SK-N-SH (cell line): ENCODE data around the gene FCHSD2. TPM values are rescaled to one million over a fixed set of nuclear protein-coding genes. Genes with fewer than 3 reads are reported as not detected.

Experiments
- CTCF ChIA-PET: fragments of 300-600, 350-600 bp; formaldehyde crosslinking; extraction: SDS; loops from one replicate; lab custom pipeline; 2021; lab: Yijun Ruan, JAX
- POLR2A ChIA-PET: fragments of 350-600 bp; sonication (Branson Sonifier 250); formaldehyde crosslinking; extraction: SDS; loops from one replicate; lab custom pipeline; 2020; ENCODE audit warnings: antibody characterized with exemption, inconsistent platforms; lab: Yijun Ruan, JAX
- DNase-seq: peaks from one replicate; pipeline ENCODE4 v3.0.0; 2012
- H2AFZ ChIP-seq: fragments of 200-600 bp; sonication (generic); 2 replicates; pipeline ENCODE4 v1.8.1; 2016; ENCODE audit warnings: antibody characterized with exemption, mild to moderate bottlenecking, low read depth
- H3F3A ChIP-seq: fragments of 200-600 bp; sonication (generic); replicated peaks from 2 replicates; pipeline ENCODE3; 2016; ENCODE audit warnings: antibody characterized with exemption, mild to moderate bottlenecking; ENCODE audit not compliant: insufficient read depth
- H3K27ac ChIP-seq, 2 experiments: fragments of 200-500 bp in 1 of 2; fragments of 200-600 bp in 1 of 2; sonication (Bioruptor generic) in 1 of 2; sonication (generic), shearing (Covaris generic) in 1 of 2; 2 replicates each; pipeline versions ENCODE4 v1.5.1 to v1.6.1; 2014 to 2016; ENCODE audit warnings: low read depth in 2 of 2, inconsistent platforms in 1 of 2, low read length in 1 of 2, mild to moderate bottlenecking in 1 of 2, mixed read lengths in 1 of 2
- H3K27me3 ChIP-seq: fragments of 200-600 bp; sonication (generic), shearing (Covaris generic); 2 replicates; pipeline ENCODE4 v1.6.1; 2016; ENCODE audit warnings: mixed run types; ENCODE audit not compliant: insufficient read depth
- H3K36me3 ChIP-seq, 2 experiments: fragments of 200-500 bp in 1 of 2; fragments of 200-600 bp in 1 of 2; sonication (Bioruptor generic) in 1 of 2; sonication (generic) in 1 of 2; replicated peaks in 1 of 2; 2 replicates each; pipeline versions ENCODE3 to v1.5.1; 2014 to 2016; ENCODE audit warnings: low read length in 1 of 2, mild to moderate bottlenecking in 1 of 2; ENCODE audit not compliant: insufficient read depth in 2 of 2, control insufficient read depth in 1 of 2
- H3K4me1 ChIP-seq, 2 experiments: fragments of 200-500 bp in 1 of 2; fragments of 200-600 bp in 1 of 2; sonication (Bioruptor generic) in 1 of 2; sonication (generic), shearing (Covaris generic) in 1 of 2; 2 replicates each; pipeline versions ENCODE4 v1.5.1 to v1.6.1; 2014 to 2016; ENCODE audit warnings: low read depth in 1 of 2, low read length in 1 of 2, mixed run types in 1 of 2; ENCODE audit not compliant: insufficient read depth in 2 of 2, control insufficient read depth in 1 of 2
- H3K4me2 ChIP-seq: fragments of 200-600 bp; sonication (generic), shearing (Covaris generic); 2 replicates; pipeline ENCODE4 v1.6.1; 2017; ENCODE audit warnings: mixed run types
- H3K4me3 ChIP-seq, 2 experiments: fragments of 200-500 bp in 1 of 2; fragments of 200-600 bp in 1 of 2; sonication (Bioruptor generic) in 1 of 2; sonication (generic), shearing (Covaris generic) in 1 of 2; 2 replicates each; pipeline versions ENCODE4 v1.5.1 to v1.8.1; 2014 to 2016; ENCODE audit warnings: low read depth in 2 of 2, inconsistent platforms in 1 of 2, low read length in 1 of 2, mild to moderate bottlenecking in 1 of 2, mixed read lengths in 1 of 2, moderate library complexity in 1 of 2
- H3K79me2 ChIP-seq: fragments of 200-600 bp; sonication (generic); 2 replicates; pipeline ENCODE4 v1.8.1; 2017; ENCODE audit warnings: mild to moderate bottlenecking; ENCODE audit not compliant: insufficient read depth
- H3K9ac ChIP-seq: fragments of 200-600 bp; sonication (generic); 2 replicates; pipeline ENCODE4 v1.6.1; 2017; ENCODE audit warnings: mixed run types
- H3K9me2 ChIP-seq: fragments of 200-600 bp; sonication (generic); 2 replicates; pipeline ENCODE4 v1.6.1; 2017; ENCODE audit warnings: mixed run types
- H3K9me3 ChIP-seq: fragments of 200-600 bp; sonication (generic); 2 replicates; pipeline ENCODE4 v1.6.1; 2017; ENCODE audit warnings: mixed run types, mild to moderate bottlenecking, moderate library complexity
- H4K20me1 ChIP-seq: fragments of 200-600 bp; sonication (generic); 2 replicates; pipeline ENCODE4 v1.6.1; 2017; ENCODE audit warnings: mild to moderate bottlenecking, mixed run types; ENCODE audit not compliant: insufficient read depth
- CTCF ChIP-seq: fragments of 200-600 bp; sonication (generic); IDR thresholded peaks from 2 replicates; pipeline ENCODE4 v1.6.1; 2017; ENCODE audit warnings: antibody characterized with exemption, mild to moderate bottlenecking, moderate library complexity
- ELF1 ChIP-seq: IDR thresholded peaks from 2 replicates; pipeline ENCODE4 v1.4.0; 2012
- FOSL2 ChIP-seq: IDR thresholded peaks from 2 replicates; pipeline ENCODE4 v1.4.0; 2012; ENCODE audit warnings: low read depth, mild to moderate bottlenecking, moderate library complexity, borderline replicate concordance
- FOXM1 ChIP-seq: IDR thresholded peaks from 2 replicates; pipeline ENCODE4 v1.4.0; 2012; ENCODE audit warnings: low read depth, mild to moderate bottlenecking
- GATA2 ChIP-seq: sonication (generic); formaldehyde crosslinking; IDR thresholded peaks from 2 replicates; pipeline ENCODE4 v1.5.0; 2020; ENCODE audit warnings: mild to moderate bottlenecking, missing genetic modification reagents
- MEF2A ChIP-seq: IDR thresholded peaks from 2 replicates; pipeline ENCODE4 v1.4.0; 2012; ENCODE audit warnings: low read depth, borderline replicate concordance
- MXI1 ChIP-seq: IDR thresholded peaks from 2 replicates; pipeline ENCODE4 v1.6.1; 2012; ENCODE audit warnings: mild to moderate bottlenecking, low read depth, low read length, improper control_type of control experiment
- NRF1 ChIP-seq: IDR thresholded peaks from 2 replicates; pipeline ENCODE4 v1.6.1; 2012; ENCODE audit warnings: low read depth, mild to moderate bottlenecking, low read length
- POLR2AphosphoS5 ChIP-seq: IDR thresholded peaks from 2 replicates; pipeline ENCODE4 v1.6.1; 2012; ENCODE audit warnings: low read depth, low read length
- RAD21 ChIP-seq: IDR thresholded peaks from 2 replicates; pipeline ENCODE4 v1.6.1; 2012; ENCODE audit warnings: mild to moderate bottlenecking, low read length
- RCOR1 ChIP-seq: fragments of 150-350 bp; IDR thresholded peaks from 2 replicates; pipeline ENCODE4 v1.6.1; 2017; ENCODE audit warnings: antibody characterized with exemption, low read length
- RXRA ChIP-seq: IDR thresholded peaks from 2 replicates; pipeline ENCODE4 v1.4.0; 2012; ENCODE audit warnings: low read depth, mild to moderate bottlenecking, borderline replicate concordance
- TAF1 ChIP-seq: IDR thresholded peaks from 2 replicates; pipeline ENCODE4 v1.6.1; 2012; ENCODE audit warnings: low read depth, mild to moderate bottlenecking, low read length, moderate library complexity, borderline replicate concordance
- TCF12 ChIP-seq: IDR thresholded peaks from 2 replicates; pipeline ENCODE4 v1.4.0; 2012
- TEAD4 ChIP-seq: IDR thresholded peaks from 2 replicates; pipeline ENCODE4 v1.4.0; 2012; ENCODE audit warnings: mild to moderate bottlenecking, borderline replicate concordance; ENCODE audit not compliant: insufficient read depth
- YY1 ChIP-seq: IDR thresholded peaks from 2 replicates; pipeline ENCODE4 v1.4.0; 2012; ENCODE audit warnings: low read depth, mild to moderate bottlenecking
- WGBS: methylation state at CpG from one replicate; pipeline ENCODE4 v1.1.6; 2017; ENCODE audit warnings: low lambda C conversion rate; 5-methylcytosine and 5-hydroxymethylcytosine counted together
- polyA plus RNA-seq, 3 experiments: library from polyadenylated mRNA; depleted of rRNA; stranded (reverse); fragments of >200 nt; gene quantifications; 2 replicates each; pipeline ENCODE4 v1.2.3, GENCODE V29; 2012
- TF ChIP-seq, protein P1 (sequence below): IDR thresholded peaks from 2 replicates; pipeline ENCODE4; 2012
- TF ChIP-seq, protein P2 (sequence below): IDR thresholded peaks from 2 replicates; pipeline ENCODE4 v1.6.1; 2012; ENCODE audit warnings: mild to moderate bottlenecking, low read depth, low read length, moderate library complexity

Gene FCHSD2
- polyA plus RNA-seq, 1 of the 3 experiments (the other 2 are of a cell fraction), result 10.4 TPM

- TF ChIP-seq CTCF (no peak), TEAD4 (no peak), POLR2AphosphoS5 (no peak), ELF1 (no peak), TCF12 (no peak), FOXM1 (no peak), TAF1 (no peak), YY1 (no peak), NRF1 (no peak), RAD21 (no peak), RCOR1 (no peak), FOSL2 (no peak), MEF2A (no peak)
- TF ChIP-seq, protein P1, sequence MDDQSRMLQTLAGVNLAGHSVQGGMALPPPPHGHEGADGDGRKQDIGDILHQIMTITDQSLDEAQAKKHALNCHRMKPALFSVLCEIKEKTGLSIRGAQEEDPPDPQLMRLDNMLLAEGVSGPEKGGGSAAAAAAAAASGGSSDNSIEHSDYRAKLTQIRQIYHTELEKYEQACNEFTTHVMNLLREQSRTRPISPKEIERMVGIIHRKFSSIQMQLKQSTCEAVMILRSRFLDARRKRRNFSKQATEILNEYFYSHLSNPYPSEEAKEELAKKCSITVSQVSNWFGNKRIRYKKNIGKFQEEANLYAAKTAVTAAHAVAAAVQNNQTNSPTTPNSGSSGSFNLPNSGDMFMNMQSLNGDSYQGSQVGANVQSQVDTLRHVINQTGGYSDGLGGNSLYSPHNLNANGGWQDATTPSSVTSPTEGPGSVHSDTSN, result no peak
- no peak overlapping the region for H3K4me2 ChIP-seq
- ChIA-PET POLR2A (no interaction called here), CTCF (no interaction called here)
- no peak overlapping the region for H2AFZ ChIP-seq
- no peaks in the 10 kb centered on the region for H3K4me1 ChIP-seq
- H4K20me1 ChIP-seq, result no peaks in the 10 kb centered on the region
- no peak for DNase-seq
- H3K9me2 ChIP-seq, result no peaks in the 10 kb centered on the region
- no peak overlapping the region for H3K9ac ChIP-seq
- H3K9me3 ChIP-seq, result no peaks in the 10 kb centered on the region
- H3K36me3 ChIP-seq, result peaks cover 0 to 8% of the 10 kb centered on the region in 2 experiments
- H3K27ac ChIP-seq, result no peak overlapping the region
- no peaks in the 10 kb centered on the region; the same call in 1 of the 2 replicates for H3K79me2 ChIP-seq
- H3F3A ChIP-seq, result no peaks in the 10 kb centered on the region
- H3K4me3 ChIP-seq, result no peak overlapping the region
- H3K27me3 ChIP-seq, result no peaks in the 10 kb centered on the region
Observed at GRCh38 chr11:72962717-72963116, 179.4 kb downstream of the FCHSD2 start.

GRCh38 chr11:72962084-72962483, 180.0 kb downstream of the FCHSD2 start:
- POLR2A ChIA-PET, result no interaction called here

More at GRCh38 chr11:72962084-72962483, 180.0 kb downstream of the FCHSD2 start:
- H3K4me1 ChIP-seq, result no peaks in the 10 kb centered on the region
- H3K36me3 ChIP-seq, result peaks cover 0 to 8% of the 10 kb centered on the region in 2 experiments
- no peak overlapping the region for H3K4me3 ChIP-seq
- no peaks in the 10 kb centered on the region for H3K9me3 ChIP-seq
- no peaks in the 10 kb centered on the region for H3F3A ChIP-seq
- TF ChIP-seq RXRA (no peak), GATA2 (CRISPR knock-in tag) (no peak), FOXM1 (no peak), YY1 (no peak), TEAD4 (no peak), MXI1 (no peak)
- TF ChIP-seq, protein P2, sequence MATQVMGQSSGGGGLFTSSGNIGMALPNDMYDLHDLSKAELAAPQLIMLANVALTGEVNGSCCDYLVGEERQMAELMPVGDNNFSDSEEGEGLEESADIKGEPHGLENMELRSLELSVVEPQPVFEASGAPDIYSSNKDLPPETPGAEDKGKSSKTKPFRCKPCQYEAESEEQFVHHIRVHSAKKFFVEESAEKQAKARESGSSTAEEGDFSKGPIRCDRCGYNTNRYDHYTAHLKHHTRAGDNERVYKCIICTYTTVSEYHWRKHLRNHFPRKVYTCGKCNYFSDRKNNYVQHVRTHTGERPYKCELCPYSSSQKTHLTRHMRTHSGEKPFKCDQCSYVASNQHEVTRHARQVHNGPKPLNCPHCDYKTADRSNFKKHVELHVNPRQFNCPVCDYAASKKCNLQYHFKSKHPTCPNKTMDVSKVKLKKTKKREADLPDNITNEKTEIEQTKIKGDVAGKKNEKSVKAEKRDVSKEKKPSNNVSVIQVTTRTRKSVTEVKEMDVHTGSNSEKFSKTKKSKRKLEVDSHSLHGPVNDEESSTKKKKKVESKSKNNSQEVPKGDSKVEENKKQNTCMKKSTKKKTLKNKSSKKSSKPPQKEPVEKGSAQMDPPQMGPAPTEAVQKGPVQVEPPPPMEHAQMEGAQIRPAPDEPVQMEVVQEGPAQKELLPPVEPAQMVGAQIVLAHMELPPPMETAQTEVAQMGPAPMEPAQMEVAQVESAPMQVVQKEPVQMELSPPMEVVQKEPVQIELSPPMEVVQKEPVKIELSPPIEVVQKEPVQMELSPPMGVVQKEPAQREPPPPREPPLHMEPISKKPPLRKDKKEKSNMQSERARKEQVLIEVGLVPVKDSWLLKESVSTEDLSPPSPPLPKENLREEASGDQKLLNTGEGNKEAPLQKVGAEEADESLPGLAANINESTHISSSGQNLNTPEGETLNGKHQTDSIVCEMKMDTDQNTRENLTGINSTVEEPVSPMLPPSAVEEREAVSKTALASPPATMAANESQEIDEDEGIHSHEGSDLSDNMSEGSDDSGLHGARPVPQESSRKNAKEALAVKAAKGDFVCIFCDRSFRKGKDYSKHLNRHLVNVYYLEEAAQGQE, result no peak
- TF ChIP-seq, all 33 proteins: peak for 0
- Histone ChIP-seq H3K9ac (no peak overlapping the region), H2AFZ (no peak overlapping the region), H3K4me2 (no peak overlapping the region), H3K79me2 (no peaks in the 10 kb centered on the region; the same call in 1 of the 2 replicates), H4K20me1 (no peaks in the 10 kb centered on the region), H3K27me3 (no peaks in the 10 kb centered on the region), H3K9me2 (no peaks in the 10 kb centered on the region), H3K27ac (no peak overlapping the region)
- WGBS, result 85% methylated on average over 4 of the region's 4 CpGs
- CTCF ChIA-PET, result no interaction called here
- DNase-seq, result no peak
